Vagina (tissue), 2 donors: Measurements from ENCODE around the gene TMEM134. TPM values are rescaled to one million over a fixed set of nuclear protein-coding genes. Genes with fewer than 3 reads are reported as not detected.

Experiments
- DNase-seq, 2 donors: peaks; one replicate each; pipeline ENCODE4 v3.0.0-alpha.2; 2017; ENCODE audit errors: extremely low spot score in 2 of 2
- H3K27ac ChIP-seq: fragments of 200-600 bp; sonication (generic); one replicate; pipeline ENCODE4 v1.5.1; 2019
- H3K27me3 ChIP-seq: fragments of 200-600 bp; sonication (generic); one replicate; pipeline ENCODE4 v1.5.1; 2019
- H3K36me3 ChIP-seq, 2 donors: fragments of 200-600 bp; sonication (generic); one replicate each; pipeline ENCODE4 v1.5.1; 2017 to 2019
- H3K4me1 ChIP-seq: fragments of 200-600 bp; sonication (generic); one replicate; pipeline ENCODE4 v1.5.1; 2019
- H3K4me3 ChIP-seq, 2 donors: fragments of 200-600 bp; sonication (generic); 1 replicate in 1 of 2; 2 replicates in 1 of 2; pipeline ENCODE4 v1.5.1; 2016 to 2019
- H3K9me3 ChIP-seq: fragments of 200-600 bp; sonication (generic); one replicate; pipeline ENCODE4 v1.5.1; 2019
- CTCF ChIP-seq, 3 experiments: fragments of 450-650 bp in 2 of 3; fragments of 200-600 bp in 1 of 3; sonication (generic) in 1 of 3; IDR thresholded peaks; one replicate each; pipeline ENCODE4 v1.5.1; 2017 to 2019; ENCODE audit warnings: antibody characterized with exemption in 3 of 3, mild to moderate bottlenecking in 2 of 3, moderate library complexity in 2 of 3
- POLR2A ChIP-seq, 2 donors: fragments of 450-650 bp; IDR thresholded peaks; one replicate each; pipeline ENCODE4 v1.6.1; 2017; ENCODE audit warnings: antibody characterized with exemption in 2 of 2, mild to moderate bottlenecking in 2 of 2, moderate library complexity in 2 of 2
- POLR2AphosphoS5 ChIP-seq, 2 donors: sonication (generic); formaldehyde crosslinking; IDR thresholded peaks; one replicate each; pipeline ENCODE4 v1.9.0; 2017; ENCODE audit warnings: antibody characterized with exemption in 2 of 2, mild to moderate bottlenecking in 2 of 2, low read depth in 1 of 2; ENCODE audit not compliant: insufficient read depth in 1 of 2
- intact Hi-C: fragments of 100-400 bp; cut with DNase I; formaldehyde crosslinking; loops from one replicate; pipeline ENCODE4 v1.15.1; 2023
- total RNA-seq: library from RNA; depleted of rRNA; stranded (reverse); fragments of >200 nt; gene quantifications from one replicate; pipeline ENCODE4 v1.2.3, GENCODE V29; 2016

Gene TMEM134
- total RNA-seq, 1 donor from 2014 or later: 88.6 TPM

- intact Hi-C loops: no loop called here
- Histone ChIP-seq H3K9me3 (no peaks in the 10 kb centered on the region), H3K27ac (peak overlapping the region; percentile 94), H3K27me3 (no peaks in the 10 kb centered on the region), H3K36me3 (peaks cover 0 to 28% of the 10 kb centered on the region in 2 donors), H3K4me1 (peaks cover 44% of the 10 kb centered on the region), H3K4me3 (peak overlapping the region; percentile 76 to 87)
- no peak for TF ChIP-seq POLR2AphosphoS5 (IDR thresholded peaks at IDR 0.05; ENCODE audit: insufficient read depth in 1 of 2, low read depth in 1 of 2)
- TF ChIP-seq CTCF (IDR thresholded peaks at IDR 0.05): no peak
- TF ChIP-seq POLR2A (IDR thresholded peaks at IDR 0.05): no peak
- DNase-seq: no peak
Observed at GRCh38 chr11:67442504-67443404, 26.3 kb downstream of the TMEM134 start.

- H3K36me3 ChIP-seq: peaks cover 0 to 28% of the 10 kb centered on the region in 2 donors
- H3K27ac ChIP-seq: peak overlapping the region; percentile 94
- no peaks in the 10 kb centered on the region for H3K9me3 ChIP-seq
- no peak for DNase-seq
- intact Hi-C loops: no loop called here
- H3K4me1 ChIP-seq: peaks cover 44% of the 10 kb centered on the region
- peak overlapping the region in 1 of 2 donors; percentile 87 for H3K4me3 ChIP-seq
- TF ChIP-seq POLR2A (IDR thresholded peaks at IDR 0.05) (no peak), CTCF (IDR thresholded peaks at IDR 0.05) (no peak), POLR2AphosphoS5 (IDR thresholded peaks at IDR 0.05; ENCODE audit: insufficient read depth in 1 of 2, low read depth in 1 of 2) (peak in 1 of 2 donors; percentile 8)
- no peaks in the 10 kb centered on the region for H3K27me3 ChIP-seq
Observed at GRCh38 chr11:67441731-67442351, 27.2 kb downstream of the TMEM134 start.

GRCh38 chr11:67441098-67441563 lies 27.9 kb downstream of the TMEM134 start:
- Histone ChIP-seq H3K9me3 (no peaks in the 10 kb centered on the region), H3K4me1 (peaks cover 52% of the 10 kb centered on the region), H3K4me3 (no peak overlapping the region), H3K27me3 (no peaks in the 10 kb centered on the region), H3K27ac (no peak overlapping the region), H3K36me3 (peaks cover 0 to 29% of the 10 kb centered on the region in 2 donors)
- intact Hi-C loops: no loop called here
- no peak for DNase-seq
- TF ChIP-seq CTCF (IDR thresholded peaks at IDR 0.05) (no peak), POLR2A (IDR thresholded peaks at IDR 0.05) (no peak), POLR2AphosphoS5 (IDR thresholded peaks at IDR 0.05; ENCODE audit: insufficient read depth in 1 of 2, low read depth in 1 of 2) (no peak)

- no peaks in the 10 kb centered on the region for H3K27me3 ChIP-seq
- H3K9me3 ChIP-seq: no peaks in the 10 kb centered on the region
- H3K27ac ChIP-seq: no peak overlapping the region
- H3K4me3 ChIP-seq: no peak overlapping the region
- DNase-seq: no peak
- peaks cover 0 to 35% of the 10 kb centered on the region in 2 donors for H3K36me3 ChIP-seq
- H3K4me1 ChIP-seq: peaks cover 58% of the 10 kb centered on the region
- TF ChIP-seq CTCF (IDR thresholded peaks at IDR 0.05): no peak
- TF ChIP-seq POLR2AphosphoS5 (IDR thresholded peaks at IDR 0.05; ENCODE audit: insufficient read depth in 1 of 2, low read depth in 1 of 2): no peak
- TF ChIP-seq POLR2A (IDR thresholded peaks at IDR 0.05): no peak
- intact Hi-C loops: no loop called here
Observed at GRCh38 chr11:67440229-67441097, 28.6 kb downstream of the TMEM134 start.
